Mesendoderm (in vitro differentiated cells): Measurements from ENCODE around the gene FXR2.

Experiments
- DNase-seq: peaks from one replicate; pipeline ENCODE4 v3.0.0; 2013
- H2AK5ac ChIP-seq: 2 replicates; pipeline ENCODE4 v1.6.1; 2013; ENCODE audit warnings: low read length, inconsistent platforms
- H2BK120ac ChIP-seq: 2 replicates; pipeline ENCODE4 v1.6.1; 2013; ENCODE audit warnings: low read depth, mild to moderate bottlenecking, low read length, moderate library complexity, mixed read lengths
- H2BK15ac ChIP-seq: replicated peaks from 2 replicates; pipeline ENCODE4 v1.6.1; 2013; ENCODE audit warnings: low read depth, mild to moderate bottlenecking, moderate library complexity
- H2BK5ac ChIP-seq: 2 replicates; pipeline ENCODE4 v1.6.1; 2013; ENCODE audit warnings: low read length, inconsistent platforms
- H3K18ac ChIP-seq: 2 replicates; pipeline ENCODE4 v1.6.1; 2013; ENCODE audit warnings: mild to moderate bottlenecking, low read length, mixed read lengths
- H3K23ac ChIP-seq: one replicate; pipeline ENCODE4 v1.6.1; 2013; ENCODE audit warnings: low read length
- H3K27ac ChIP-seq: 2 replicates; pipeline ENCODE4 v1.5.1; 2013; ENCODE audit warnings: low read depth, mild to moderate bottlenecking, inconsistent platforms, low read length, moderate library complexity
- H3K27me3 ChIP-seq: 2 replicates; pipeline ENCODE4 v1.6.1; 2013; ENCODE audit warnings: low read length, control low read depth, mild to moderate bottlenecking, inconsistent platforms; ENCODE audit not compliant: insufficient read depth, poor library complexity
- H3K36me3 ChIP-seq: 2 replicates; pipeline ENCODE4 v1.6.1; 2013; ENCODE audit warnings: low read length, inconsistent platforms; ENCODE audit not compliant: control insufficient read depth, insufficient read depth
- H3K4ac ChIP-seq: one replicate; pipeline ENCODE4 v1.6.1; 2013; ENCODE audit warnings: low read depth, mild to moderate bottlenecking, low read length, moderate library complexity
- H3K4me1 ChIP-seq: 2 replicates; pipeline ENCODE4 v1.6.1; 2013; ENCODE audit warnings: low read depth, low read length, inconsistent platforms; ENCODE audit not compliant: control insufficient read depth
- H3K4me2 ChIP-seq: 2 replicates; pipeline ENCODE4 v1.6.1; 2013; ENCODE audit warnings: low read length
- H3K4me3 ChIP-seq: 2 replicates; pipeline ENCODE4 v1.5.1; 2013; ENCODE audit warnings: mild to moderate bottlenecking, low read length
- H3K56ac ChIP-seq: one replicate; pipeline ENCODE4 v1.6.1; 2013; ENCODE audit warnings: low read length
- H3K79me1 ChIP-seq: 2 replicates; pipeline ENCODE4 v1.6.1; 2013; ENCODE audit warnings: low read length, inconsistent platforms
- H3K79me2 ChIP-seq: 2 replicates; pipeline ENCODE4 v1.6.1; 2013; ENCODE audit warnings: mild to moderate bottlenecking, low read length; ENCODE audit not compliant: control insufficient read depth, insufficient read depth
- H3K9ac ChIP-seq: 2 replicates; pipeline ENCODE4 v1.6.1; 2013; ENCODE audit warnings: low read length, inconsistent platforms
- H4K5ac ChIP-seq: one replicate; pipeline ENCODE4 v1.6.1; 2013; ENCODE audit warnings: low read length
- H4K8ac ChIP-seq: one replicate; pipeline ENCODE4 v1.6.1; 2013; ENCODE audit warnings: low read depth, mild to moderate bottlenecking, control low read depth, low read length, moderate library complexity
- WGBS: extraction: QIAGEN DNeasy Blood & Tissue Kit; methylation state at CpG from one replicate; pipeline ENCODE4 v1.1.7; 2013; ENCODE audit warnings: low lambda C conversion rate, missing lambda C conversion rate; ENCODE audit not compliant: insufficient coverage; ENCODE audit errors: extremely low coverage; 5-methylcytosine and 5-hydroxymethylcytosine counted together

Gene FXR2

GRCh38 chr17:7555320-7555948 lies 59.3 kb downstream of the FXR2 start:
- WGBS = no CpG with 5 or more reads among the region's 10 CpGs

GRCh38 chr17:7553356-7553755 lies 61.3 kb downstream of the FXR2 start:
- no peaks in the 10 kb centered on the region for H3K27me3 ChIP-seq
- peak overlapping the region; percentile 24 for H3K23ac ChIP-seq
- no peak overlapping the region for H2AK5ac ChIP-seq
- H4K8ac ChIP-seq = no peak overlapping the region
- no peaks in the 10 kb centered on the region for H3K36me3 ChIP-seq
- no peak overlapping the region for H2BK120ac ChIP-seq
- H3K4me2 ChIP-seq = no peak overlapping the region
- H2BK5ac ChIP-seq = no peak overlapping the region
- no CpG with 5 or more reads among the region's 1 CpG for WGBS
- DNase-seq = no peak
- H3K79me1 ChIP-seq = no peaks in the 10 kb centered on the region
- no peaks in the 10 kb centered on the region for H3K79me2 ChIP-seq
- H3K18ac ChIP-seq = no peak overlapping the region
- H3K9ac ChIP-seq = no peak overlapping the region
- H2BK15ac ChIP-seq = no peak overlapping the region
- no peak overlapping the region for H4K5ac ChIP-seq
- H3K27ac ChIP-seq = no peak overlapping the region
- no peak overlapping the region for H3K4me3 ChIP-seq
- H3K4me1 ChIP-seq = no peaks in the 10 kb centered on the region
- no peak overlapping the region for H3K56ac ChIP-seq
- H3K4ac ChIP-seq = no peak overlapping the region

More at GRCh38 chr17:7555320-7555948, 59.3 kb downstream of the FXR2 start:
- Histone ChIP-seq H4K8ac (no peak overlapping the region), H2BK15ac (no peak overlapping the region), H3K79me1 (no peaks in the 10 kb centered on the region), H3K4ac (no peak overlapping the region), H3K36me3 (no peaks in the 10 kb centered on the region), H3K56ac (no peak overlapping the region), H3K79me2 (no peaks in the 10 kb centered on the region), H4K5ac (no peak overlapping the region), H3K27me3 (no peaks in the 10 kb centered on the region), H2BK120ac (no peak overlapping the region), H3K4me2 (no peak overlapping the region), H3K18ac (no peak overlapping the region), H2AK5ac (no peak overlapping the region), H3K23ac (no peak overlapping the region), H2BK5ac (no peak overlapping the region), H3K4me1 (no peaks in the 10 kb centered on the region), H3K27ac (no peak overlapping the region), H3K4me3 (no peak overlapping the region), H3K9ac (no peak overlapping the region)
- peak; percentile 51 for DNase-seq

GRCh38 chr17:7552621-7553051 lies 62.1 kb downstream of the FXR2 start:
- Histone ChIP-seq H3K4me3 (no peak overlapping the region), H3K27me3 (no peaks in the 10 kb centered on the region), H3K79me1 (no peaks in the 10 kb centered on the region), H4K8ac (no peak overlapping the region), H3K4ac (no peak overlapping the region), H3K23ac (no peak overlapping the region), H2BK5ac (no peak overlapping the region), H3K36me3 (no peaks in the 10 kb centered on the region), H4K5ac (no peak overlapping the region), H3K4me1 (no peaks in the 10 kb centered on the region), H3K9ac (no peak overlapping the region), H3K4me2 (no peak overlapping the region), H3K27ac (no peak overlapping the region), H3K79me2 (no peaks in the 10 kb centered on the region), H3K18ac (no peak overlapping the region), H3K56ac (no peak overlapping the region), H2BK120ac (no peak overlapping the region), H2AK5ac (no peak overlapping the region), H2BK15ac (no peak overlapping the region)
- DNase-seq = no peak
- no CpG with 5 or more reads among the region's 6 CpGs for WGBS

GRCh38 chr17:7551396-7551795 lies 63.3 kb downstream of the FXR2 start:
- Histone ChIP-seq H2BK15ac (no peak overlapping the region), H2BK5ac (no peak overlapping the region), H3K4me2 (no peak overlapping the region), H3K18ac (no peak overlapping the region), H3K4me1 (no peaks in the 10 kb centered on the region), H3K79me1 (no peaks in the 10 kb centered on the region), H2BK120ac (no peak overlapping the region), H3K56ac (no peak overlapping the region), H3K27ac (no peak overlapping the region), H3K36me3 (no peaks in the 10 kb centered on the region), H3K4me3 (no peak overlapping the region), H2AK5ac (no peak overlapping the region), H3K79me2 (no peaks in the 10 kb centered on the region), H3K9ac (no peak overlapping the region), H4K8ac (no peak overlapping the region), H4K5ac (no peak overlapping the region), H3K4ac (no peak overlapping the region), H3K23ac (no peak overlapping the region), H3K27me3 (no peaks in the 10 kb centered on the region)
- no peak for DNase-seq
- no CpG with 5 or more reads among the region's 4 CpGs for WGBS

GRCh38 chr17:7550344-7550743 lies 64.4 kb downstream of the FXR2 start:
- Histone ChIP-seq H4K5ac (no peak overlapping the region), H3K9ac (no peak overlapping the region), H2AK5ac (no peak overlapping the region), H3K4ac (no peak overlapping the region), H3K27ac (no peak overlapping the region), H3K4me3 (no peak overlapping the region), H2BK15ac (no peak overlapping the region), H3K56ac (no peak overlapping the region), H2BK5ac (no peak overlapping the region), H3K18ac (no peak overlapping the region), H4K8ac (no peak overlapping the region), H3K4me2 (no peak overlapping the region), H3K79me1 (no peaks in the 10 kb centered on the region), H3K4me1 (no peaks in the 10 kb centered on the region), H3K27me3 (no peaks in the 10 kb centered on the region), H3K79me2 (no peaks in the 10 kb centered on the region), H3K36me3 (no peaks in the 10 kb centered on the region), H2BK120ac (no peak overlapping the region), H3K23ac (no peak overlapping the region)
- no peak for DNase-seq
- WGBS = no CpG with 5 or more reads among the region's 6 CpGs
